Endothelial cell of umbilical vein (primary cell): ENCODE data around the gene HRH3. TPM values are rescaled to one million over a fixed set of nuclear protein-coding genes. Genes with fewer than 3 reads are reported as not detected.

Experiments
- BruUV-seq: library from RNA; stranded (reverse); fragments of 400-500 nt; replicated peaks from 2 replicates; lab custom pipeline; 2021; lab: Mats Ljungman, UMichigan
- CTCF ChIA-PET: fragments of 300-600, 350-600 bp; sonication (Branson Sonifier 250); formaldehyde crosslinking; loops from one replicate; lab custom pipeline; 2021; ENCODE audit warnings: antibody characterized with exemption, inconsistent platforms; lab: Charles Lee
- POLR2A ChIA-PET: fragments of 300-600, 350-600 bp; sonication (Branson Sonifier 250); formaldehyde crosslinking; loops from one replicate; lab custom pipeline; 2021; ENCODE audit warnings: antibody characterized with exemption, inconsistent platforms; lab: Charles Lee
- DNase-seq: peaks from one replicate; pipeline ENCODE4 v3.0.0-alpha.2; 2011; ENCODE audit warnings: low read depth, low spot score
- FAIRE-seq: peaks from 2 replicates; lab custom pipeline; 2011; peaks lifted over from hg19 to GRCh38; lab: Jason Lieb, UNC
- H2AFZ ChIP-seq: 2 replicates; pipeline ENCODE4 v1.6.0; 2012; ENCODE audit warnings: low read depth, low read length, control low read depth, inconsistent platforms
- H3K27ac ChIP-seq: 2 replicates; pipeline ENCODE4 v1.5.1; 2011; ENCODE audit warnings: low read depth, mild to moderate bottlenecking, control low read depth, low read length, moderate library complexity; ENCODE audit not compliant: insufficient read depth
- H3K27me3 ChIP-seq, 2 experiments: 2 replicates each; pipeline versions ENCODE4 v1.6.0 to v1.6.1; 2011; ENCODE audit warnings: low read length in 2 of 2, mixed read lengths in 1 of 2; ENCODE audit not compliant: control insufficient read depth in 2 of 2, insufficient read depth in 2 of 2
- H3K36me3 ChIP-seq, 2 experiments: 2 replicates in 1 of 2; 3 replicates in 1 of 2; pipeline ENCODE4 v1.5.1; 2011; ENCODE audit warnings: low read length in 2 of 2, mild to moderate bottlenecking in 1 of 2, moderate library complexity in 1 of 2; ENCODE audit not compliant: control insufficient read depth in 2 of 2, insufficient read depth in 2 of 2; ENCODE audit errors: extremely low read depth in 1 of 2
- H3K4me1 ChIP-seq: 3 replicates; pipeline ENCODE4 v1.5.1; 2011; ENCODE audit warnings: mild to moderate bottlenecking, low read length; ENCODE audit not compliant: control insufficient read depth, insufficient read depth; ENCODE audit errors: extremely low read depth
- H3K4me2 ChIP-seq: 2 replicates; pipeline ENCODE4 v1.6.1; 2011; ENCODE audit warnings: low read length, control low read depth, mixed read lengths; ENCODE audit not compliant: insufficient read depth
- H3K4me3 ChIP-seq, 3 experiments: fragments of 200-600 bp in 1 of 3; sonication (generic), shearing (Covaris generic) in 1 of 3; replicated peaks in 1 of 3; 2 replicates each; pipeline ENCODE4 v1.5.1; 2011 to 2016; ENCODE audit warnings: control low read depth in 3 of 3, low read length in 3 of 3, mild to moderate bottlenecking in 2 of 3, inconsistent platforms in 1 of 3, low read depth in 1 of 3, moderate library complexity in 1 of 3; ENCODE audit not compliant: insufficient read depth in 1 of 3
- H3K79me2 ChIP-seq: 2 replicates; pipeline ENCODE4 v1.6.0; 2012; ENCODE audit warnings: low read length, inconsistent platforms; ENCODE audit not compliant: control insufficient read depth, insufficient read depth
- H3K9ac ChIP-seq: replicated peaks from 2 replicates; pipeline ENCODE3; 2011; ENCODE audit warnings: low read length, control low read depth; ENCODE audit not compliant: insufficient read depth; ENCODE audit errors: extremely low read depth
- H3K9me1 ChIP-seq: replicated peaks from 3 replicates; pipeline ENCODE4 v1.6.0; 2011; ENCODE audit warnings: mild to moderate bottlenecking, low read length; ENCODE audit not compliant: control insufficient read depth, insufficient read depth; ENCODE audit errors: extremely low read depth
- H3K9me3 ChIP-seq: replicated peaks from 2 replicates; pipeline ENCODE4 v1.5.1; 2012; ENCODE audit warnings: low read length, inconsistent platforms; ENCODE audit not compliant: control insufficient read depth, insufficient read depth
- H4K20me1 ChIP-seq: replicated peaks from 2 replicates; pipeline ENCODE3; 2011; ENCODE audit warnings: mild to moderate bottlenecking, low read length; ENCODE audit not compliant: control insufficient read depth, insufficient read depth; ENCODE audit errors: extremely low read depth
- EZH2 ChIP-seq: IDR thresholded peaks from 2 replicates; pipeline ENCODE4 v1.6.1; 2012; ENCODE audit warnings: borderline replicate concordance, low read depth, mild to moderate bottlenecking, moderate library complexity, low read length, inconsistent platforms; ENCODE audit not compliant: severe bottlenecking
- FOS ChIP-seq: IDR thresholded peaks from 2 replicates; pipeline ENCODE4 v1.6.1; 2011; ENCODE audit warnings: mild to moderate bottlenecking, low read length, moderate library complexity, borderline replicate concordance; ENCODE audit not compliant: insufficient read depth
- GATA2 ChIP-seq: IDR thresholded peaks from 2 replicates; pipeline ENCODE4 v1.7.0; 2011; ENCODE audit warnings: low read depth, mild to moderate bottlenecking, moderate library complexity, mixed read lengths, low read length; ENCODE audit not compliant: insufficient read length, insufficient read depth
- JUN ChIP-seq: IDR thresholded peaks from 2 replicates; pipeline ENCODE4 v1.6.1; 2011; ENCODE audit warnings: borderline replicate concordance, low read depth; ENCODE audit not compliant: insufficient read length, insufficient read depth
- MAX ChIP-seq: IDR thresholded peaks from 2 replicates; pipeline ENCODE4 v1.6.1; 2011; ENCODE audit not compliant: insufficient read depth, insufficient read length
- MYC ChIP-seq: IDR thresholded peaks from one replicate; pipeline ENCODE4 v1.6.1; 2011; ENCODE audit warnings: mild to moderate bottlenecking, low read depth, low read length
- POLR2A ChIP-seq: IDR thresholded peaks from 2 replicates; pipeline ENCODE4 v1.6.1; 2012; ENCODE audit warnings: low read depth, mild to moderate bottlenecking, control low read depth, low read length
- POLR2AphosphoS5 ChIP-seq: IDR thresholded peaks from 2 replicates; pipeline ENCODE4 v1.6.1; 2012; ENCODE audit warnings: low read depth, mild to moderate bottlenecking, control low read depth, low read length, moderate library complexity; ENCODE audit not compliant: insufficient read depth
- dilution Hi-C: fragments of 300-500 bp; cut with MboI; formaldehyde crosslinking; loops from one replicate; pipeline ENCODE4 v1.15.0; 2019; ENCODE audit warnings: low sequenced_read_pairs; ENCODE audit not compliant: extremely low pct_ligation_motif_present
- intact Hi-C: fragments of 100-400 bp; cut with micrococcal nuclease; formaldehyde crosslinking; loops from one replicate; pipeline ENCODE4 v1.10.0; 2022
- polyA plus RNA-seq, 4 experiments: library from polyadenylated mRNA; depleted of rRNA in 3 of 4; stranded (reverse) in 3 of 4; unstranded in 1 of 4; fragments of >200 nt; gene quantifications; 2 replicates each; pipeline versions ENCODE4 v1.2.1 to v1.2.3, GENCODE V29; 2011 to 2012; ENCODE audit warnings: missing spikeins in 1 of 4
- total RNA-seq: library from RNA; stranded (reverse); gene quantifications from 2 replicates; pipeline ENCODE4 v1.2.3, GENCODE V29; 2021
- TF ChIP-seq, protein P1 (sequence below), 2 donors: IDR thresholded peaks; 1 replicate in 1 of 2; 2 replicates in 1 of 2; pipeline ENCODE4 v1.5.1; 2011; ENCODE audit warnings: low read length in 2 of 2, mild to moderate bottlenecking in 2 of 2, moderate library complexity in 2 of 2, control low read depth in 1 of 2, inconsistent platforms in 1 of 2, low read depth in 1 of 2; ENCODE audit not compliant: insufficient read depth in 1 of 2; ENCODE audit errors: extremely low read depth in 1 of 2

The HRH3 gene
- total and polyA plus RNA-seq, 2 donors (not counting 3 experiments of a cell fraction or from before 2014, with no cell fraction given), result not detected

DNA sequence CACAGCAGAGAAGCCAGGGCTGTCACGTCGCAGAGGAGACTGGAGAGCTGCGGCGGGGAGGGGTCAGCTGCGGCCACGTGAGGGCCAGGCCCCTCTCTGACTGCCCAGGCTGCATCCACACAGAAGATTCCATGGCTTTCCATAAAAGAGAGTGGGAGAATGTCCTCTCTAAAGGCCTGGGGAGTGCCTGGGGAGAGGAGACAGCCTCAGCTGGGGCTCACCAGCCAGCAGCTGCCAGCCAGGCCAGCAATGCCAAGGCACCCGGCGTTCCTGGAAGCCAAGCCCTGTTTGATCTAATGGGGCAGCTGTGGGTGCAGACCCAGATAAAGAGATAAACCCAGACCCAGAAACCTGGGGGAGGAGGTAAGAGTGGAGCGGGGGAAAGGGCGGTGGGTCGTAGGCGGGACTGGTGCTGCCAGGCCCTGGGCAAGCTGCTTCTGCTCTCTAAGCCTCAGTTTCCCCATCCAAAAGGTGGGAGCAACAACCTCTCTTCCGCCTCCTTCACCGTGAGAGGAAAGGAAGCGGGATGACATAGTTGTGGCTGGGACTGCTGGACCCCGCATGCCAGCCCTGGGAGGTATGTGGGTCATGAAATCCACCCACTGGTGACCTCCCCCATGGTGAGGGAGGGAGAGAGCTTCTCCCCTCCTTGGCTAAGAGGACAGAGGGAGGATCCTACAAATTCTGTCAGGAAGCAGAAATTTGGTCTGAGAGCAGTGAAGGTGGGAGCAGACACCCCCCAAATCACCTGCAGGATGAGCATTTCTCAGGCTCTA is 15.1 kb upstream of the HRH3 start:
- no peak for DNase-seq
- H3K9ac ChIP-seq, result no peak overlapping the region
- H3K27me3 ChIP-seq, result no peaks in the 10 kb centered on the region
- intact Hi-C loops, result no loop called here
- ChIA-PET POLR2A (no interaction called here), CTCF (interaction anchor here (1.0 kb wide), 1 partner anchor 209 kb away, joined by 3 read pairs; no protein-coding TSS in a partner anchor)
- BruUV-seq, result no TSS peak
- TF ChIP-seq FOS (no peak), MYC (no peak), POLR2A (no peak), JUN (no peak)
- peaks cover 1% of the 10 kb centered on the region for H3K79me2 ChIP-seq
- no peak for FAIRE-seq
- no peaks in the 10 kb centered on the region for H3K36me3 ChIP-seq
- H3K9me3 ChIP-seq, result no peaks in the 10 kb centered on the region
- peaks cover 5% of the 10 kb centered on the region for H3K4me1 ChIP-seq
- no peak overlapping the region for H3K27ac ChIP-seq
- no peak overlapping the region for H3K4me3 ChIP-seq
- dilution Hi-C loops, result no loop called here
- H3K4me2 ChIP-seq, result no peak overlapping the region
- no peaks in the 10 kb centered on the region for H4K20me1 ChIP-seq
- H3K9me1 ChIP-seq, result no peaks in the 10 kb centered on the region
- no peak overlapping the region for H2AFZ ChIP-seq

GRCh38 chr20:62234339-62234738 is 14.3 kb upstream of the HRH3 start:
- no peak for FAIRE-seq
- no peaks in the 10 kb centered on the region for H3K9me3 ChIP-seq
- H3K36me3 ChIP-seq, result no peaks in the 10 kb centered on the region
- no peak overlapping the region for H3K9ac ChIP-seq
- no peak overlapping the region for H2AFZ ChIP-seq
- no peaks in the 10 kb centered on the region for H3K9me1 ChIP-seq
- H3K79me2 ChIP-seq, result no peaks in the 10 kb centered on the region
- H4K20me1 ChIP-seq, result no peaks in the 10 kb centered on the region
- no peak for TF ChIP-seq FOS
- TF ChIP-seq POLR2A, result no peak
- no peak for TF ChIP-seq MAX
- TF ChIP-seq JUN, result no peak
- no peak for TF ChIP-seq GATA2
- TF ChIP-seq MYC, result no peak
- TF ChIP-seq, protein P1, sequence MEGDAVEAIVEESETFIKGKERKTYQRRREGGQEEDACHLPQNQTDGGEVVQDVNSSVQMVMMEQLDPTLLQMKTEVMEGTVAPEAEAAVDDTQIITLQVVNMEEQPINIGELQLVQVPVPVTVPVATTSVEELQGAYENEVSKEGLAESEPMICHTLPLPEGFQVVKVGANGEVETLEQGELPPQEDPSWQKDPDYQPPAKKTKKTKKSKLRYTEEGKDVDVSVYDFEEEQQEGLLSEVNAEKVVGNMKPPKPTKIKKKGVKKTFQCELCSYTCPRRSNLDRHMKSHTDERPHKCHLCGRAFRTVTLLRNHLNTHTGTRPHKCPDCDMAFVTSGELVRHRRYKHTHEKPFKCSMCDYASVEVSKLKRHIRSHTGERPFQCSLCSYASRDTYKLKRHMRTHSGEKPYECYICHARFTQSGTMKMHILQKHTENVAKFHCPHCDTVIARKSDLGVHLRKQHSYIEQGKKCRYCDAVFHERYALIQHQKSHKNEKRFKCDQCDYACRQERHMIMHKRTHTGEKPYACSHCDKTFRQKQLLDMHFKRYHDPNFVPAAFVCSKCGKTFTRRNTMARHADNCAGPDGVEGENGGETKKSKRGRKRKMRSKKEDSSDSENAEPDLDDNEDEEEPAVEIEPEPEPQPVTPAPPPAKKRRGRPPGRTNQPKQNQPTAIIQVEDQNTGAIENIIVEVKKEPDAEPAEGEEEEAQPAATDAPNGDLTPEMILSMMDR (IDR thresholded peaks at IDR 0.05; ENCODE audit: extremely low read depth in 1 of 2, insufficient read depth in 1 of 2, low read depth in 1 of 2, low read length in 2 of 2), result no peak
- no peak for TF ChIP-seq POLR2AphosphoS5
- no peak for TF ChIP-seq EZH2
- dilution Hi-C loops, result no loop called here
- no peak for DNase-seq
- no peak overlapping the region for H3K27ac ChIP-seq
- no peak overlapping the region for H3K4me3 ChIP-seq
- H3K4me1 ChIP-seq, result peaks cover 4% of the 10 kb centered on the region
- ChIA-PET CTCF (interaction anchor here (1.0 kb wide), 1 partner anchor 208 kb away, joined by 3 read pairs; no protein-coding TSS in a partner anchor), POLR2A (no interaction called here)
- no TSS peak for BruUV-seq
- H3K4me2 ChIP-seq, result no peak overlapping the region
- intact Hi-C loops, result no loop called here
- no peaks in the 10 kb centered on the region for H3K27me3 ChIP-seq
